ENCODE measurements around the gene DPT. TPM values are rescaled to one million over a fixed set of nuclear protein-coding genes. Genes with fewer than 3 reads are reported as not detected.

The DPT gene
- total RNA-seq, 1 experiment from 2014 or later, result not detected

DNA sequence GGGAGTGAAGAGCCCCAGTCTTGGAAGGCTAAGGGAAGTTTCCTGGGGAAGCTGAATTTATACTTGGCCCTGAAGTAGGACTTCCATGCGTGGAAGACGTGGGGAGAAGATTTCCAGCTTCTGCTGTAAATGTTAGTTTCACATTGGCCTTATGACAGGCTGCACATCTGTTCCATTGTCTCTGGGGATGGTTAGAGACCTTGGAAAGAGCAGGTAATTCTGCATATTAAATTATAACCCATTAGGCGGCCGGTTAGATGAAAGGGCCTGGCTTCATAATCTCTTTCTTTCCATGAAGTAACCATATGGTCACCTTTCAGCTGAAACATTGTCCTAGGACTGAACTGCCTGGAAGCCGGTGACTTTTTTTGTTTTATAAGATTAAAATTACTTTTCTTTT, 37.5 kb downstream of the DPT start:
- TF ChIP-seq, protein P1, sequence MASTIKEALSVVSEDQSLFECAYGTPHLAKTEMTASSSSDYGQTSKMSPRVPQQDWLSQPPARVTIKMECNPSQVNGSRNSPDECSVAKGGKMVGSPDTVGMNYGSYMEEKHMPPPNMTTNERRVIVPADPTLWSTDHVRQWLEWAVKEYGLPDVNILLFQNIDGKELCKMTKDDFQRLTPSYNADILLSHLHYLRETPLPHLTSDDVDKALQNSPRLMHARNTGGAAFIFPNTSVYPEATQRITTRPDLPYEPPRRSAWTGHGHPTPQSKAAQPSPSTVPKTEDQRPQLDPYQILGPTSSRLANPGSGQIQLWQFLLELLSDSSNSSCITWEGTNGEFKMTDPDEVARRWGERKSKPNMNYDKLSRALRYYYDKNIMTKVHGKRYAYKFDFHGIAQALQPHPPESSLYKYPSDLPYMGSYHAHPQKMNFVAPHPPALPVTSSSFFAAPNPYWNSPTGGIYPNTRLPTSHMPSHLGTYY (CRISPR knock-in tag; IDR thresholded peaks at IDR 0.05), result no peak
- TF ChIP-seq MYBL2 (CRISPR knock-in tag; IDR thresholded peaks at IDR 0.05) (no peak), ZNF121 (CRISPR knock-in tag; IDR thresholded peaks at IDR 0.05) (no peak), PRRX2 (CRISPR knock-in tag; IDR thresholded peaks at IDR 0.05) (no peak), CBFB (CRISPR knock-in tag; IDR thresholded peaks at IDR 0.05; ENCODE audit: low read depth) (no peak), ELF4 (CRISPR knock-in tag; IDR thresholded peaks at IDR 0.05; ENCODE audit: low read depth) (no peak), ZNF138 (CRISPR knock-in tag; conservative IDR thresholded peaks at IDR 0.05) (no peak), TEAD4 (CRISPR knock-in tag; IDR thresholded peaks at IDR 0.05) (no peak), CREM (CRISPR knock-in tag; IDR thresholded peaks at IDR 0.05) (no peak), ZNF219 (CRISPR knock-in tag; IDR thresholded peaks at IDR 0.05; ENCODE audit: borderline replicate concordance) (no peak), ATF1 (CRISPR knock-in tag; IDR thresholded peaks at IDR 0.05) (no peak), EMX1 (CRISPR knock-in tag; IDR thresholded peaks at IDR 0.05) (no peak), NR3C1 (CRISPR knock-in tag; conservative IDR thresholded peaks at IDR 0.05; ENCODE audit: low read depth) (no peak), TCF7 (CRISPR knock-in tag; IDR thresholded peaks at IDR 0.05; ENCODE audit: low read depth) (no peak)
- TF ChIP-seq, protein P2, sequence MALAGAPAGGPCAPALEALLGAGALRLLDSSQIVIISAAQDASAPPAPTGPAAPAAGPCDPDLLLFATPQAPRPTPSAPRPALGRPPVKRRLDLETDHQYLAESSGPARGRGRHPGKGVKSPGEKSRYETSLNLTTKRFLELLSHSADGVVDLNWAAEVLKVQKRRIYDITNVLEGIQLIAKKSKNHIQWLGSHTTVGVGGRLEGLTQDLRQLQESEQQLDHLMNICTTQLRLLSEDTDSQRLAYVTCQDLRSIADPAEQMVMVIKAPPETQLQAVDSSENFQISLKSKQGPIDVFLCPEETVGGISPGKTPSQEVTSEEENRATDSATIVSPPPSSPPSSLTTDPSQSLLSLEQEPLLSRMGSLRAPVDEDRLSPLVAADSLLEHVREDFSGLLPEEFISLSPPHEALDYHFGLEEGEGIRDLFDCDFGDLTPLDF (CRISPR knock-in tag; IDR thresholded peaks at IDR 0.05), result no peak
- TF ChIP-seq, protein P3, sequence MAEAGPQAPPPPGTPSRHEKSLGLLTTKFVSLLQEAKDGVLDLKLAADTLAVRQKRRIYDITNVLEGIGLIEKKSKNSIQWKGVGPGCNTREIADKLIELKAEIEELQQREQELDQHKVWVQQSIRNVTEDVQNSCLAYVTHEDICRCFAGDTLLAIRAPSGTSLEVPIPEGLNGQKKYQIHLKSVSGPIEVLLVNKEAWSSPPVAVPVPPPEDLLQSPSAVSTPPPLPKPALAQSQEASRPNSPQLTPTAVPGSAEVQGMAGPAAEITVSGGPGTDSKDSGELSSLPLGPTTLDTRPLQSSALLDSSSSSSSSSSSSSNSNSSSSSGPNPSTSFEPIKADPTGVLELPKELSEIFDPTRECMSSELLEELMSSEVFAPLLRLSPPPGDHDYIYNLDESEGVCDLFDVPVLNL (CRISPR knock-in tag; IDR thresholded peaks at IDR 0.05; ENCODE audit: borderline replicate concordance, low read depth), result no peak
- TF ChIP-seq, protein P4, sequence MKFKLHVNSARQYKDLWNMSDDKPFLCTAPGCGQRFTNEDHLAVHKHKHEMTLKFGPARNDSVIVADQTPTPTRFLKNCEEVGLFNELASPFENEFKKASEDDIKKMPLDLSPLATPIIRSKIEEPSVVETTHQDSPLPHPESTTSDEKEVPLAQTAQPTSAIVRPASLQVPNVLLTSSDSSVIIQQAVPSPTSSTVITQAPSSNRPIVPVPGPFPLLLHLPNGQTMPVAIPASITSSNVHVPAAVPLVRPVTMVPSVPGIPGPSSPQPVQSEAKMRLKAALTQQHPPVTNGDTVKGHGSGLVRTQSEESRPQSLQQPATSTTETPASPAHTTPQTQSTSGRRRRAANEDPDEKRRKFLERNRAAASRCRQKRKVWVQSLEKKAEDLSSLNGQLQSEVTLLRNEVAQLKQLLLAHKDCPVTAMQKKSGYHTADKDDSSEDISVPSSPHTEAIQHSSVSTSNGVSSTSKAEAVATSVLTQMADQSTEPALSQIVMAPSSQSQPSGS (CRISPR knock-in tag; IDR thresholded peaks at IDR 0.05; ENCODE audit: borderline replicate concordance, low read depth), result no peak
- TF ChIP-seq, protein P5, sequence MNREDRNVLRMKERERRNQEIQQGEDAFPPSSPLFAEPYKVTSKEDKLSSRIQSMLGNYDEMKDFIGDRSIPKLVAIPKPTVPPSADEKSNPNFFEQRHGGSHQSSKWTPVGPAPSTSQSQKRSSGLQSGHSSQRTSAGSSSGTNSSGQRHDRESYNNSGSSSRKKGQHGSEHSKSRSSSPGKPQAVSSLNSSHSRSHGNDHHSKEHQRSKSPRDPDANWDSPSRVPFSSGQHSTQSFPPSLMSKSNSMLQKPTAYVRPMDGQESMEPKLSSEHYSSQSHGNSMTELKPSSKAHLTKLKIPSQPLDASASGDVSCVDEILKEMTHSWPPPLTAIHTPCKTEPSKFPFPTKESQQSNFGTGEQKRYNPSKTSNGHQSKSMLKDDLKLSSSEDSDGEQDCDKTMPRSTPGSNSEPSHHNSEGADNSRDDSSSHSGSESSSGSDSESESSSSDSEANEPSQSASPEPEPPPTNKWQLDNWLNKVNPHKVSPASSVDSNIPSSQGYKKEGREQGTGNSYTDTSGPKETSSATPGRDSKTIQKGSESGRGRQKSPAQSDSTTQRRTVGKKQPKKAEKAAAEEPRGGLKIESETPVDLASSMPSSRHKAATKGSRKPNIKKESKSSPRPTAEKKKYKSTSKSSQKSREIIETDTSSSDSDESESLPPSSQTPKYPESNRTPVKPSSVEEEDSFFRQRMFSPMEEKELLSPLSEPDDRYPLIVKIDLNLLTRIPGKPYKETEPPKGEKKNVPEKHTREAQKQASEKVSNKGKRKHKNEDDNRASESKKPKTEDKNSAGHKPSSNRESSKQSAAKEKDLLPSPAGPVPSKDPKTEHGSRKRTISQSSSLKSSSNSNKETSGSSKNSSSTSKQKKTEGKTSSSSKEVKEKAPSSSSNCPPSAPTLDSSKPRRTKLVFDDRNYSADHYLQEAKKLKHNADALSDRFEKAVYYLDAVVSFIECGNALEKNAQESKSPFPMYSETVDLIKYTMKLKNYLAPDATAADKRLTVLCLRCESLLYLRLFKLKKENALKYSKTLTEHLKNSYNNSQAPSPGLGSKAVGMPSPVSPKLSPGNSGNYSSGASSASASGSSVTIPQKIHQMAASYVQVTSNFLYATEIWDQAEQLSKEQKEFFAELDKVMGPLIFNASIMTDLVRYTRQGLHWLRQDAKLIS (CRISPR knock-in tag; IDR thresholded peaks at IDR 0.05; ENCODE audit: borderline replicate concordance), result no peak
- TF ChIP-seq, protein P6, sequence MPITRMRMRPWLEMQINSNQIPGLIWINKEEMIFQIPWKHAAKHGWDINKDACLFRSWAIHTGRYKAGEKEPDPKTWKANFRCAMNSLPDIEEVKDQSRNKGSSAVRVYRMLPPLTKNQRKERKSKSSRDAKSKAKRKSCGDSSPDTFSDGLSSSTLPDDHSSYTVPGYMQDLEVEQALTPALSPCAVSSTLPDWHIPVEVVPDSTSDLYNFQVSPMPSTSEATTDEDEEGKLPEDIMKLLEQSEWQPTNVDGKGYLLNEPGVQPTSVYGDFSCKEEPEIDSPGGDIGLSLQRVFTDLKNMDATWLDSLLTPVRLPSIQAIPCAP (CRISPR knock-in tag; IDR thresholded peaks at IDR 0.05), result no peak
- TF ChIP-seq, protein P7, sequence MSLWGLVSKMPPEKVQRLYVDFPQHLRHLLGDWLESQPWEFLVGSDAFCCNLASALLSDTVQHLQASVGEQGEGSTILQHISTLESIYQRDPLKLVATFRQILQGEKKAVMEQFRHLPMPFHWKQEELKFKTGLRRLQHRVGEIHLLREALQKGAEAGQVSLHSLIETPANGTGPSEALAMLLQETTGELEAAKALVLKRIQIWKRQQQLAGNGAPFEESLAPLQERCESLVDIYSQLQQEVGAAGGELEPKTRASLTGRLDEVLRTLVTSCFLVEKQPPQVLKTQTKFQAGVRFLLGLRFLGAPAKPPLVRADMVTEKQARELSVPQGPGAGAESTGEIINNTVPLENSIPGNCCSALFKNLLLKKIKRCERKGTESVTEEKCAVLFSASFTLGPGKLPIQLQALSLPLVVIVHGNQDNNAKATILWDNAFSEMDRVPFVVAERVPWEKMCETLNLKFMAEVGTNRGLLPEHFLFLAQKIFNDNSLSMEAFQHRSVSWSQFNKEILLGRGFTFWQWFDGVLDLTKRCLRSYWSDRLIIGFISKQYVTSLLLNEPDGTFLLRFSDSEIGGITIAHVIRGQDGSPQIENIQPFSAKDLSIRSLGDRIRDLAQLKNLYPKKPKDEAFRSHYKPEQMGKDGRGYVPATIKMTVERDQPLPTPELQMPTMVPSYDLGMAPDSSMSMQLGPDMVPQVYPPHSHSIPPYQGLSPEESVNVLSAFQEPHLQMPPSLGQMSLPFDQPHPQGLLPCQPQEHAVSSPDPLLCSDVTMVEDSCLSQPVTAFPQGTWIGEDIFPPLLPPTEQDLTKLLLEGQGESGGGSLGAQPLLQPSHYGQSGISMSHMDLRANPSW (CRISPR knock-in tag; conservative IDR thresholded peaks at IDR 0.05; ENCODE audit: low read depth), result no peak
- no peak for ATAC-seq
- POLR2A ChIA-PET, result no interaction called here
- Mint-ChIP-seq H3K4me3 (no peak overlapping the region), H3K27me3 (ENCODE audit: low read depth) (no peaks in the 10 kb centered on the region), H3K4me1 (peaks cover 16% of the 10 kb centered on the region), H3K9me3 (no peaks in the 10 kb centered on the region), H3K36me3 (no peaks in the 10 kb centered on the region), H3K27ac (no peak overlapping the region)
- CTCF ChIA-PET, result no interaction called here
- DNase-seq (ENCODE audit: low spot score), result no peak

Data from WTC11 (cell line).